Inflammatory macrophage treated with lipopolysaccharide for 4 hours (primary cell): ENCODE data around the gene COA4.

ENCODE experiments used
- DNase-seq: peaks from one replicate; pipeline ENCODE4 v3.0.0-alpha.2; 2020

COA4 gene

DNA sequence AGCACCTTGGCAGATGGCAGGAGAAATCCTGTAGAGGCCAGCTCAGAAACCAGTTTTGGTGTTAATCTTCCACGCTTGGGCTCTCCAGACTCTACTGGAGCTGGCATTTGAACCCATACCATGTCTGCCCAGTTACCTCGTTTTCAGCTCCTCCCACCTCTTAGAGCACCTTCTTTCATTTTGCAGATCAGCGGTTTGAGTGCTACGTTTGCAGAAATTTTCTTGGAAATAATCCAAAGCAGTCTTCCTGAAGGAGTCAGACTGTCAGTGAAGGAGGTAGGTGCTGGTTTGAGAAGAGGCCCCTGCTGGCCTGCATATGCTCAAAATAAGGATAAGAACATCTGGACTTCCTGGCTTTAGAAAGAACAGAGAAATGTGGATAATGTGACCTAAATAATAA, 13.7 kb downstream of the COA4 start:
- no peak for DNase-seq

- no peak for DNase-seq
Observed at GRCh38 chr11:73860202-73860601, 16.4 kb downstream of the COA4 start.

DNA sequence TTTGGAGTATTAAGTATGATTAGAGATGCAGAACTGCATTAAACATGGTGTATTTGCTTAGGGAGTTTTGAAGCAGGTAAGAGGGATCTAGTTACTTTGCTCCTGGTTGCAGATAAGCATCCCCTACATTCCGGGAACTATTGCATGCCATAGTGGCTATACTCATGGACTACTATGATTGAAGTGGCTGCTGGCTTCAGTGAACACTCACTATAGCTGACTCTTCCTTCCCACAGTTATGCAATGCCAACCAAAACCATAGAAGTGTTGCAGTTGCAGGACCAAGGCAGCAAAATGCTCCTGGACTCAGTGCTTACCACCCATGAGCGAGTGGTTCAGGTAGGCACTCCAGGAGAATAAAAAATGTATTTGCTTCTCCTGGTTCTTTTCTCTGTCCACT, 17.0 kb downstream of the COA4 start:
- no peak for DNase-seq

- no peak for DNase-seq
Observed at GRCh38 chr11:73856031-73856567, 20.5 kb downstream of the COA4 start.

DNA sequence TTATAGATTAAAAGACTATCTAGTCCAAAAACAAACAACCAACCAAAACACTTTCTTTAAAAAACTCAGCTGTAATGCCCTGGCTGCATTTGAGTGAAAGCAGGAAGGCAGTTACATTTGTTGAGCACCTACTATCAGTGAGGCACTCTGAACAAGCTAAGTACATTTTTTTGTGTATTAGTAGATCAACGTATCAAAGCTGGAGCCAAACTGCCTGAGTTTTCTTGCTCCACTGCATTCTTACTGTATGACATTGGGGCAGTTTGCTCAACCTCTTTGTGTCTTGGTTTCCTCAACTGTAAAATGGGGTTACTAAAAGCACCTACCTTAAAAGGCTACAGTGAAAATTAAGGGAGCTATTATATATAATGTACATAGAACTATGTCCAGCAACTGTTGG, 22.0 kb downstream of the COA4 start:
- DNase-seq: no peak

- DNase-seq: no peak
Observed at GRCh38 chr11:73852049-73852448, 24.6 kb downstream of the COA4 start.

- DNase-seq: no peak
Observed at GRCh38 chr11:73851046-73851764, 25.4 kb downstream of the COA4 start.

GRCh38 chr11:73839123-73839457, 37.6 kb downstream of the COA4 start:
- no peak for DNase-seq

DNA sequence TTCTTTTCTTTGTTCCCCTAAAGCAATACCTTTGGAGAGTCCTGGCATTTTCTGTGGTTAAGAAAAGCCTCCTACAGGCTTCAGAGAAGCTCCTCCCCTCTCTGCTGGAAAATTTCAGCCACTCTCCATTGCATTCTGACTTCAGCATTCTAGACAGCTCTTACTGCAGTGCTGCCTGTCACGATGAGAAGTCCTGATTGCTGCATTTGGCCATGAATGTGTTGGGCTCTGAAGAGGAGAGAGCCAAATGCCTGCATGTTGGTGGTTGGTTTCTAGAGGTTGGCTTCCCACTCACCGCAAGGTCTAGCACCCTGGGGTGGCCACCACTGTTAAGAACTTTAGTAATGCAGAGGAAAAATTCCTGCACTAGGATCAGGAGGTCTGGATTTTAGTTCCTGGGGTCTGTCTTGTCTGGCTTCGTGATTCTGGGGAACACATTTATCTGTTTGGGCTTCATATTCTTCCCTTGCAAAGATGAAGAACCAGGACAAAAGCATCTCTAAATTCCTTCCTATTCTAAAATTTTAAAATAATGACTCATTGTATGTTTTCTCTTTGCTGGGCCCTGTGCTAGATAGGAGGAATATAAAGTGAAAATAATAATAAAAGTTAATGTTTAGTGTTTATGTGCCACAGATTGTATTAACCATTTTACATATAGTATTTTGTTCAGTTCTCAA, 38.1 kb downstream of the COA4 start:
- no peak for DNase-seq

DNA sequence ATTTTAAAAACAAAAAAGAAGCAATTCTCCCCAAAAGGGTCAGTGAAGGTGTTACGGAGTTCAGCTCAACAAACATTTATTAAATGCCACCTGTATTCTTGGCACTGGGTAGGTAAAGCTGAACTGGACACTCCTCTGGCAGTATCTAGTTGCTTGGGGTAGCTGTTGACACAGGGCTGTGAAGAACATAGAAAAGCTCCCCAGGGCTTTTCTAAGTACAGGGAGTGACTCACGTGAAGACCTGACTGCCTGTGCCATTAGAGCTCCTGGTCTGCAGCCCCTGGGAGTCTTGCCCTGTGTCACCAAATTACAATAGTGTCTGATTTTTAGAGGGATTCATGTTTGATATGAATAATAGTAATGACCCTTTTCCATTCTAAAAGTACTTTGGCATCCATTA, 43.6 kb downstream of the COA4 start:
- DNase-seq: no peak

GRCh38 chr11:73830261-73830660, 46.4 kb downstream of the COA4 start:
- no peak for DNase-seq
